SK-N-MC (cell line): ENCODE measurements around the gene IGF2R.

Experiments used
- DNase-seq: peaks from one replicate; pipeline ENCODE4 v3.0.0-alpha.2; 2011; ENCODE audit warnings: low read depth, low spot score
- H3K27ac ChIP-seq: fragments of 200-600 bp; sonication (generic); 2 replicates; pipeline ENCODE4 v1.5.1; 2016; ENCODE audit warnings: mixed run types
- H3K36me3 ChIP-seq: fragments of 200-600 bp; sonication (generic); 2 replicates; pipeline ENCODE4 v1.6.1; 2017; ENCODE audit warnings: antibody characterized with exemption, low read length, mixed read lengths; ENCODE audit not compliant: insufficient read depth
- H3K4me3 ChIP-seq: fragments of 200-600 bp; sonication (generic); 2 replicates; pipeline ENCODE4 v1.5.1; 2016
- H3K9ac ChIP-seq: fragments of 200-600 bp; sonication (generic); 2 replicates; pipeline ENCODE4 v1.8.0; 2017; ENCODE audit warnings: mixed run types, mixed read lengths; ENCODE audit not compliant: insufficient read length
- H3K9me3 ChIP-seq: fragments of 200-600 bp; sonication (generic); 2 replicates; pipeline ENCODE4 v1.6.1; 2017; ENCODE audit warnings: low read depth, mild to moderate bottlenecking, antibody characterized with exemption, low read length, moderate library complexity, mixed read lengths
- EZH2 ChIP-seq: fragments of 200-600 bp; sonication (generic); IDR thresholded peaks from one replicate; pipeline ENCODE4 v1.6.1; 2017; ENCODE audit warnings: antibody characterized with exemption
- FOXP2 ChIP-seq: optimal IDR thresholded peaks from 2 replicates; pipeline ENCODE3; 2011; ENCODE audit warnings: mild to moderate bottlenecking, moderate library complexity; ENCODE audit not compliant: insufficient read depth; ENCODE audit errors: extremely low read length, control extremely low read depth
- POLR2AphosphoS5 ChIP-seq: IDR thresholded peaks from 2 replicates; pipeline ENCODE4 v1.6.1; 2012; ENCODE audit warnings: mild to moderate bottlenecking, low read depth, low read length, borderline replicate concordance

IGF2R gene

GRCh38 chr6:160036331-160036695 is 67.4 kb downstream of the IGF2R start:
- TF ChIP-seq FOXP2 (no peak), POLR2AphosphoS5 (no peak), EZH2 (no peak)
- H3K27ac ChIP-seq = no peak overlapping the region

DNA sequence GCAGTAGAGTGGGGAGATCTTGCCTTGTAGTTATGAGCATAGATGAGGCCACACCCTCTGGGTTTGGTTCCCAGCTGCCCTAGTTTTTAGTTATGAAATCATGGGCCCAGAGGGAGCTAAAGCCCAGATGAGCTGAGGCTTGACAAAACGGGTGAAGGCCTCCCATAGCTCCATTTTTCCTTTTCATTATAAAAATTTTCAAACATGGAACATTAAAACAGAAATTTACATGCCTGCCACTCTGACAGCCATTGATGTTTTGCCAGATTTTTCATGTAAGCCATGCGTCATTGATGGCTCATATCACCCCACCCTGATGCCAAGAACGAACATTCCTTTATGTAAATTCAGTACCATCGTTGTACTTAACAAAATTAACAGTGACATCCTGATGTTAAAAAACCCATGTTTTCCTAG is 67.9 kb downstream of the IGF2R start:
- Histone ChIP-seq H3K9ac (no peak overlapping the region), H3K27ac (no peak overlapping the region), H3K9me3 (no peaks in the 10 kb centered on the region), H3K4me3 (no peak overlapping the region), H3K36me3 (peaks cover 47% of the 10 kb centered on the region)
- TF ChIP-seq FOXP2 (no peak), POLR2AphosphoS5 (no peak), EZH2 (no peak)
- no peak for DNase-seq

More at GRCh38 chr6:160036331-160036695, 67.4 kb downstream of the IGF2R start:
- Histone ChIP-seq H3K9ac (no peak overlapping the region), H3K36me3 (peaks cover 46% of the 10 kb centered on the region), H3K9me3 (no peaks in the 10 kb centered on the region), H3K4me3 (no peak overlapping the region)
- no peak for DNase-seq

GRCh38 chr6:160038479-160038878 is 69.6 kb downstream of the IGF2R start:
- Histone ChIP-seq H3K36me3 (peaks cover 52% of the 10 kb centered on the region), H3K27ac (no peak overlapping the region), H3K9ac (no peak overlapping the region), H3K4me3 (no peak overlapping the region), H3K9me3 (no peaks in the 10 kb centered on the region)
- TF ChIP-seq FOXP2 (no peak), POLR2AphosphoS5 (no peak), EZH2 (no peak)
- DNase-seq = no peak

GRCh38 chr6:160039441-160039840 is 70.6 kb downstream of the IGF2R start:
- DNase-seq = no peak
- Histone ChIP-seq H3K4me3 (no peak overlapping the region), H3K36me3 (peaks cover 51% of the 10 kb centered on the region), H3K9ac (no peak overlapping the region), H3K9me3 (no peaks in the 10 kb centered on the region), H3K27ac (no peak overlapping the region)
- TF ChIP-seq EZH2 (no peak), FOXP2 (no peak), POLR2AphosphoS5 (no peak)

- no peak for TF ChIP-seq FOXP2
- TF ChIP-seq EZH2 = no peak
- no peak for TF ChIP-seq POLR2AphosphoS5
- Histone ChIP-seq H3K4me3 (no peak overlapping the region), H3K9ac (no peak overlapping the region), H3K9me3 (no peaks in the 10 kb centered on the region), H3K27ac (no peak overlapping the region), H3K36me3 (peaks cover 51% of the 10 kb centered on the region)
- DNase-seq = no peak
These were observed 71.2 kb downstream of the IGF2R start for GRCh38 chr6:160040055-160040454.

DNA sequence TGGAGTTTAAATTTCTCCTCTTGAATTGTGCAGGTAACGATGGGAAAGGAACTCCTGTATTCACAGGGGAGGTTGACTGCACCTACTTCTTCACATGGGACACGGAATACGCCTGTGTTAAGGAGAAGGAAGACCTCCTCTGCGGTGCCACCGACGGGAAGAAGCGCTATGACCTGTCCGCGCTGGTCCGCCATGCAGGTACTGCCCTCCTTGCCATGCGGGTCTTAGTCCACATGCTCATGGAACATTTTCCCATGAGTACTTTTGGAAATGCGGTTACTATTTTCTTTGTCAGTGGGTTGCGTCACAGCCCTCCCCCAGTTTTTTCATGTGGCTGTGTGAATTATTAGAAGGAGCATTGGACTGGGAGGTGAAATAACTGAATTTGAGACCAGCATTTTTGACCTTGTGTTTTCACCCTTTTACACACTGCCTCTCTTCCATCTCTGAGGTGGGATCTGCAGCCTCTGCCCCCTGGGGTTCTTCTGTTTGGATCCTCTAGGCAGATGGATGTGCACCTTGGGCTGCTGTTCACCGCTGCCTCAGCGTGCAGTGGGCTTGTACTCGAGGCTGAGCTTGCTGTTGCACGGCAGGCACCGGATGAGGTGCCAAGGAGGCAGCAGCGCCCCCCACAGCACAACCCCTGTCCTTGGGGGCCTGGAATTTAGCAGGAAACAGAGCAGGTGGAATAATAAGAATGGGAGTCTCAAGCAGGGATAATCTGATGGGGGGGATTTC is 71.8 kb downstream of the IGF2R start:
- Histone ChIP-seq H3K4me3 (no peak overlapping the region), H3K36me3 (peaks cover 57% of the 10 kb centered on the region), H3K27ac (no peak overlapping the region), H3K9ac (no peak overlapping the region), H3K9me3 (no peaks in the 10 kb centered on the region)
- DNase-seq = no peak
- TF ChIP-seq POLR2AphosphoS5 (no peak), FOXP2 (no peak), EZH2 (no peak)

GRCh38 chr6:160041608-160042007 is 72.7 kb downstream of the IGF2R start:
- H3K36me3 ChIP-seq = peaks cover 63% of the 10 kb centered on the region
- H3K27ac ChIP-seq = no peak overlapping the region

GRCh38 chr6:160042014-160042773 is 73.3 kb downstream of the IGF2R start:
- H3K36me3 ChIP-seq = peaks cover 69% of the 10 kb centered on the region
- no peaks in the 10 kb centered on the region for H3K9me3 ChIP-seq
- H3K27ac ChIP-seq = no peak overlapping the region
- no peak overlapping the region for H3K4me3 ChIP-seq
- no peak for DNase-seq
- H3K9ac ChIP-seq = no peak overlapping the region
- no peak for TF ChIP-seq FOXP2
- TF ChIP-seq EZH2 = no peak
- TF ChIP-seq POLR2AphosphoS5 = no peak

More at GRCh38 chr6:160041608-160042007, 72.7 kb downstream of the IGF2R start:
- no peaks in the 10 kb centered on the region for H3K9me3 ChIP-seq
- DNase-seq = no peak
- no peak for TF ChIP-seq FOXP2
- no peak for TF ChIP-seq POLR2AphosphoS5
- no peak for TF ChIP-seq EZH2
- no peak overlapping the region for H3K4me3 ChIP-seq
- no peak overlapping the region for H3K9ac ChIP-seq
